ENCODE results near the gene TMC3.

TMC3 gene

GRCh38 chr15:81398910-81399551 lies 25.0 kb upstream of the TMC3 start:
- DNase-seq (ENCODE audit: low read depth) = peak; percentile 40
- no peak overlapping the region for H3K4me3 ChIP-seq (replicated peaks; ENCODE audit: low read depth, low read length)
- no peak for TF ChIP-seq CTCF (IDR thresholded peaks at IDR 0.05; ENCODE audit: low read length, missing control alignments)

DNA sequence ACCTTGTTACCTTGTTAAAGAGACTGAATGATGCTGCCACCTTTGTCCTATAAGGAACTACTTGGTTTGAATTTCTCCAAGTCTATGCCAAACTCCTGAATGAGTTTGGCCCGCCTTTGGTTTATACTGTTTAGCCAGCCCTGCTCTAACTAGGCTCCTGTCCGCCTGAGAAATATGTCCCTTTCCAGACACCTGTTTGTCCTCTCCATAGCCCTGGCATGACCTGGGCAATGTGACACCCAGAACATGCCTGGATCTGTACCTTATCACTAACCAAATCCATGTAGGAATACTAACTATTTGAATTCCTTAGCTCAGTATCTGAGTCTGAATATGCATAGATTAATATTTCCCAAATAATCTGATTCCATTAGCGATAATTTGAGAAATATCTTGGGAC lies 24.4 kb upstream of the TMC3 start:
- no peak overlapping the region for H3K4me3 ChIP-seq (replicated peaks; ENCODE audit: low read depth, low read length)
- no peak for DNase-seq (ENCODE audit: low read depth)
- no peak for TF ChIP-seq CTCF (IDR thresholded peaks at IDR 0.05; ENCODE audit: low read length, missing control alignments)

DNA sequence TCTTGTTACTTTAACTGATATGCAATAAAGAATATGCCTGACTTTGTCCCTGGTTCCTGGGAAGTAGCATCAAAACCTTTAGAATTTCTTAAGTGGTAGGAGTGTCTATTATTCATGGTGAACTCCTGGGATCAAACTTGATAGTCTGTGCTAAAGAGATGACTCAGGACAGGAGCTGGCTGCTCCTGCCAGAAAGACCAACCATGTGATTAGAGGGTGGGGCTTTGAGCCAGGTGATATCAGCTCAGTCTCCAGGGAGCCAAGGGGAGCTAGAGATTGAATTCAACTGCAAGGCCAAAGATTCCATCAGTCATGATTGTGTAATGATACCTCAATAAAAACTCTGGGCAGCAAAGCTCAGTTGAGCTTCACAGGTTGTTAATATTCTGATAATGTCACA lies 20.6 kb upstream of the TMC3 start:
- no peak for TF ChIP-seq CTCF (IDR thresholded peaks at IDR 0.05; ENCODE audit: low read length, missing control alignments)
- DNase-seq (ENCODE audit: low read depth) = no peak
- H3K4me3 ChIP-seq (replicated peaks; ENCODE audit: low read depth, low read length) = no peak overlapping the region

GRCh38 chr15:81391657-81392056 lies 17.6 kb upstream of the TMC3 start:
- TF ChIP-seq CTCF (IDR thresholded peaks at IDR 0.05; ENCODE audit: low read length, missing control alignments) = no peak
- no peak for DNase-seq (ENCODE audit: low read depth)
- no peak overlapping the region for H3K4me3 ChIP-seq (replicated peaks; ENCODE audit: low read depth, low read length)

GRCh38 chr15:81388436-81388770 lies 14.4 kb upstream of the TMC3 start:
- no peak for DNase-seq (ENCODE audit: low read depth)
- H3K4me3 ChIP-seq (replicated peaks; ENCODE audit: low read depth, low read length) = no peak overlapping the region
- TF ChIP-seq CTCF (IDR thresholded peaks at IDR 0.05; ENCODE audit: low read length, missing control alignments) = no peak

DNA sequence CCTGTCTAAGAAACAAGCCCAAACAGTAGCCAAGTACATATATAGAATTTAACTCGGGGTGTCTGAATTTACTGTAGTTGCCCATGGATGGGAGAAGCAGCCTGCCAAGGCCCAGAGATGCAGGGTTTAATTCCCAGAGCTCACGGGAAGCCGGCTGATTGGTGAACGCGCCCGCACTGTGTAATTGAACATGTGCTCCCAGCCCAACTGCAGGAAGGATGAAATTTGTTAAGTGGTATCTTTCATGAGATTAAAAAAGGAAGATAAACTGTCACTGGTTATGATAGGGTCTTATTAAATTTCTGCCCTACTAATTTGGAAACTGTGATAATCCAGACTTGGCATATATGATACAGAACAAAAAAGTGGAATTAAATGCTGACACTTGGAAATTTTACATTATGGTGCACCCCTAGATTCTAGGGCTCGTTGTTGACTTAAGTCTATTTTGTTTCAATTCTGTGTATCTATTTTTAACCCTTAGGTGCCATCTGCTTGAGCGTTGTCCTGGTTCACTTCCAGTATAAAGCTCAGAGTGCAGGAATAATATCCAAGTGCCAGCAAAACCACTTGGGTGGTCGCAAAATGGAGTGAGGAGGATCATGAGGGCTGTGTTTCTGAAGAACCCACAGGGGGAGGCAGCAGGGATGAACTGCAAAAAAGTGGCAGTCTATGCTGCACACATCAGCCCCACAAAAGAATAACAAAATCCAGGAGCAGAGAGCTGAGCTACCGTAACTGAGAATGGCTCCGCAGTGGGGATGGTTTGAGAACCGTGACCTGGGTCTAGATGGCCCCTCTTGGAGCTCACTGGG lies 13.8 kb upstream of the TMC3 start:
- H3K4me3 ChIP-seq (replicated peaks; ENCODE audit: low read depth, low read length) = no peak overlapping the region
- no peak for TF ChIP-seq CTCF (IDR thresholded peaks at IDR 0.05; ENCODE audit: low read length, missing control alignments)

GRCh38 chr15:81386947-81387346 lies 12.9 kb upstream of the TMC3 start:
- TF ChIP-seq CTCF (IDR thresholded peaks at IDR 0.05; ENCODE audit: low read length, missing control alignments) = no peak
- no peak overlapping the region for H3K4me3 ChIP-seq (replicated peaks; ENCODE audit: low read depth, low read length)
- DNase-seq (ENCODE audit: low read depth) = no peak

More for the DNA sequence above, 13.8 kb upstream of the TMC3 start:
- no peak for DNase-seq (ENCODE audit: low read depth)
